Osteocyte (in vitro differentiated cells): ENCODE data around the gene MSH3. TPM values are rescaled to one million over a fixed set of nuclear protein-coding genes. Genes with fewer than 3 reads are reported as not detected.

Experiments used
- DNase-seq: peaks from one replicate; pipeline ENCODE4 v3.0.0; 2021; ENCODE audit warnings: mixed read lengths; ENCODE audit not compliant: unreplicated experiment; ENCODE audit errors: extremely low spot score
- H3K27ac Mint-ChIP-seq: one replicate; pipeline ENCODE4 v1.8.0; 2021; ENCODE audit warnings: mild to moderate bottlenecking, mixed read lengths; ENCODE audit not compliant: unreplicated experiment
- H3K27me3 Mint-ChIP-seq: one replicate; pipeline ENCODE4 v1.8.0; 2021; ENCODE audit warnings: mixed read lengths; ENCODE audit not compliant: unreplicated experiment
- H3K36me3 Mint-ChIP-seq: one replicate; pipeline ENCODE4 v1.8.0; 2021; ENCODE audit warnings: mixed read lengths; ENCODE audit not compliant: unreplicated experiment
- H3K4me1 Mint-ChIP-seq: one replicate; pipeline ENCODE4 v1.8.0; 2021; ENCODE audit warnings: mixed read lengths; ENCODE audit not compliant: unreplicated experiment
- H3K4me3 Mint-ChIP-seq: one replicate; pipeline ENCODE4 v1.8.0; 2021; ENCODE audit warnings: mild to moderate bottlenecking, moderate library complexity, mixed read lengths; ENCODE audit not compliant: unreplicated experiment
- H3K9me3 Mint-ChIP-seq: one replicate; pipeline ENCODE4 v1.8.0; 2021; ENCODE audit warnings: mixed read lengths; ENCODE audit not compliant: unreplicated experiment
- total RNA-seq: library from RNA; stranded (reverse); gene quantifications from 2 replicates; pipeline ENCODE4 v1.2.1, GENCODE V29; 2021
- TF ChIP-seq, protein P1 (sequence below): fragments of 200-600 bp; sonication (generic); IDR thresholded peaks from 2 replicates; pipeline ENCODE4 v1.5.0; 2021; ENCODE audit warnings: antibody characterized with exemption, mild to moderate bottlenecking, moderate library complexity

The MSH3 gene
- total RNA-seq, 1 donor from 2014 or later = 14.8 TPM

DNA sequence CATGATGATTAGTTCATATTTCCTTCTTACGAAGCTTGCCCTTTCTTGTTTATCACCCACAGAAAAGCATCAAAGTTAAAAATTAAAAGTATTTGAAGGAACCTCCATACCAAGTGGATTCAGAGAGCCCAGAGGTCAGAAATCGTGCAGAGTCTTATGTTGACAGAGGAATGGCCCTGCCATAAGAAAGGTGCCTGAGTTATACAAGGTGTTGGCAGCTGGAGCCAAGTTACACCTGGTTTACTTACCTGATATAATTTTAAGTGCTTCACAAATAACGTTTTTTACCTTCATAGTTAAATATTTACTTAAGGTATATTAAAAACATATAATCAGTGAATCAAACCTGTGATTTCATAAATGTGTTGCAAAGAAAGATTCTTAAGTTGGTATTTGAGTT is 42.6 kb downstream of the MSH3 start:
- H3K36me3 Mint-ChIP-seq = peaks cover 9% of the 10 kb centered on the region
- no peaks in the 10 kb centered on the region for H3K9me3 Mint-ChIP-seq
- no peak for DNase-seq
- no peak overlapping the region for H3K4me3 Mint-ChIP-seq
- TF ChIP-seq, protein P1, sequence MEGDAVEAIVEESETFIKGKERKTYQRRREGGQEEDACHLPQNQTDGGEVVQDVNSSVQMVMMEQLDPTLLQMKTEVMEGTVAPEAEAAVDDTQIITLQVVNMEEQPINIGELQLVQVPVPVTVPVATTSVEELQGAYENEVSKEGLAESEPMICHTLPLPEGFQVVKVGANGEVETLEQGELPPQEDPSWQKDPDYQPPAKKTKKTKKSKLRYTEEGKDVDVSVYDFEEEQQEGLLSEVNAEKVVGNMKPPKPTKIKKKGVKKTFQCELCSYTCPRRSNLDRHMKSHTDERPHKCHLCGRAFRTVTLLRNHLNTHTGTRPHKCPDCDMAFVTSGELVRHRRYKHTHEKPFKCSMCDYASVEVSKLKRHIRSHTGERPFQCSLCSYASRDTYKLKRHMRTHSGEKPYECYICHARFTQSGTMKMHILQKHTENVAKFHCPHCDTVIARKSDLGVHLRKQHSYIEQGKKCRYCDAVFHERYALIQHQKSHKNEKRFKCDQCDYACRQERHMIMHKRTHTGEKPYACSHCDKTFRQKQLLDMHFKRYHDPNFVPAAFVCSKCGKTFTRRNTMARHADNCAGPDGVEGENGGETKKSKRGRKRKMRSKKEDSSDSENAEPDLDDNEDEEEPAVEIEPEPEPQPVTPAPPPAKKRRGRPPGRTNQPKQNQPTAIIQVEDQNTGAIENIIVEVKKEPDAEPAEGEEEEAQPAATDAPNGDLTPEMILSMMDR = no peak
- no peaks in the 10 kb centered on the region for H3K27me3 Mint-ChIP-seq
- H3K27ac Mint-ChIP-seq = no peak overlapping the region
- no peaks in the 10 kb centered on the region for H3K4me1 Mint-ChIP-seq

- TF ChIP-seq, protein P1 = no peak
- no peak overlapping the region for H3K4me3 Mint-ChIP-seq
- peaks cover 2% of the 10 kb centered on the region for H3K4me1 Mint-ChIP-seq
- H3K27me3 Mint-ChIP-seq = no peaks in the 10 kb centered on the region
- DNase-seq = no peak
- peaks cover 10% of the 10 kb centered on the region for H3K36me3 Mint-ChIP-seq
- H3K27ac Mint-ChIP-seq = no peak overlapping the region
- H3K9me3 Mint-ChIP-seq = no peaks in the 10 kb centered on the region
Measured at GRCh38 chr5:80698369-80698768, 43.9 kb downstream of the MSH3 start.

- H3K9me3 Mint-ChIP-seq = no peaks in the 10 kb centered on the region
- peaks cover 12% of the 10 kb centered on the region for H3K36me3 Mint-ChIP-seq
Measured at GRCh38 chr5:80701597-80701996, 47.1 kb downstream of the MSH3 start.

GRCh38 chr5:80703291-80703690 is 48.8 kb downstream of the MSH3 start:
- Mint-ChIP-seq H3K27me3 (no peaks in the 10 kb centered on the region), H3K9me3 (no peaks in the 10 kb centered on the region), H3K4me3 (no peak overlapping the region), H3K4me1 (peaks cover 17% of the 10 kb centered on the region), H3K27ac (no peak overlapping the region), H3K36me3 (peaks cover 11% of the 10 kb centered on the region)
- TF ChIP-seq, protein P1 = no peak
- no peak for DNase-seq

More at GRCh38 chr5:80701597-80701996, 47.1 kb downstream of the MSH3 start:
- no peak overlapping the region for H3K4me3 Mint-ChIP-seq
- DNase-seq = no peak
- H3K27me3 Mint-ChIP-seq = no peaks in the 10 kb centered on the region
- no peak overlapping the region for H3K27ac Mint-ChIP-seq
- peaks cover 17% of the 10 kb centered on the region for H3K4me1 Mint-ChIP-seq
- TF ChIP-seq, protein P1 = no peak

- no peak for DNase-seq
- peaks cover 10% of the 10 kb centered on the region for H3K36me3 Mint-ChIP-seq
- no peak overlapping the region for H3K27ac Mint-ChIP-seq
- TF ChIP-seq, protein P1 = no peak
- H3K4me1 Mint-ChIP-seq = peaks cover 17% of the 10 kb centered on the region
- no peaks in the 10 kb centered on the region for H3K9me3 Mint-ChIP-seq
- H3K4me3 Mint-ChIP-seq = no peak overlapping the region
- no peaks in the 10 kb centered on the region for H3K27me3 Mint-ChIP-seq
Measured at GRCh38 chr5:80703747-80704146, 49.3 kb downstream of the MSH3 start.
